Skeletal muscle satellite cell (primary cell): ENCODE measurements around the gene NFE2L1.
"Not testable (repeated sequence)": the region's sequence is repeated elsewhere in the genome, so short reads cannot be mapped to it uniquely, and the experiment has no call there.

Source experiments
- H3K27me3 ChIP-seq: 2 replicates; pipeline ENCODE4 v1.7.0; 2013; ENCODE audit warnings: low read length; ENCODE audit not compliant: control insufficient read depth, insufficient read depth
- H3K36me3 ChIP-seq: 2 replicates; pipeline ENCODE4 v1.7.0; 2013; ENCODE audit warnings: mild to moderate bottlenecking, control low read depth, low read length; ENCODE audit not compliant: insufficient read depth
- H3K4me1 ChIP-seq: 2 replicates; pipeline ENCODE4 v1.7.0; 2013; ENCODE audit warnings: low read length; ENCODE audit not compliant: control insufficient read depth, insufficient read depth
- H3K4me2 ChIP-seq: 2 replicates; pipeline ENCODE4 v1.7.0; 2013; ENCODE audit warnings: mild to moderate bottlenecking, low read length
- H3K4me3 ChIP-seq: 2 replicates; pipeline ENCODE4 v1.7.0; 2013; ENCODE audit warnings: low read length
- H3K9ac ChIP-seq: 2 replicates; pipeline ENCODE4 v1.7.0; 2013; ENCODE audit warnings: mild to moderate bottlenecking, low read depth, low read length, moderate library complexity
- H3K9me3 ChIP-seq: replicated peaks from 2 replicates; pipeline ENCODE4 v1.7.0; 2013; ENCODE audit warnings: mild to moderate bottlenecking, control low read depth, low read length

NFE2L1 gene

GRCh38 chr17:48077152-48077551, 29.0 kb downstream of the NFE2L1 start:
- not testable (repeated sequence) for H3K4me1 ChIP-seq, H3K9me3 ChIP-seq, H3K9ac ChIP-seq, H3K4me3 ChIP-seq, H3K4me2 ChIP-seq, H3K27me3 ChIP-seq
- peaks cover 22% of the 10 kb centered on the region for H3K36me3 ChIP-seq

DNA sequence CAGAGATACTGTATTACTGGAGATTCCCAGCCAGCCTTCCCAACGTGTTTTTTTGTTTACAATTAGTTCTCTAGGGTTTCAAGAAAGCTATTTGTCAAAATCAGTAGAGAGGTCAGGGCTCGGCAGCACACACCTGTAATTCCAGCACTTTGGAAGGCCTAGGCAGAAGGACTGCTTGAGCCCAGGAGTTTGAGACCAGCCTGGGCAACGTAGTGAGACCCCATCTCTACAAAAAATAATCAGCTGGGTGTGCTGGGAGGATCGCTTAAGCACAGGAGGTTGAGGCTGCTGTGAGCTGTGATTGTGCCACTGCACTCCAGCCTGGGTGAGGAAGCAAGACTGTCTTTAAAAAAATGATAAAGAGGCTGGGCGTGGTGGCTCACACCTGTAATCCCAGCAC, 33.7 kb downstream of the NFE2L1 start:
- Histone ChIP-seq H3K9ac (no peak overlapping the region), H3K4me1 (peaks cover 3% of the 10 kb centered on the region), H3K9me3 (no peaks in the 10 kb centered on the region), H3K4me3 (no peak overlapping the region), H3K27me3 (no peaks in the 10 kb centered on the region), H3K36me3 (no peaks in the 10 kb centered on the region), H3K4me2 (no peak overlapping the region)

GRCh38 chr17:48084932-48085331, 36.8 kb downstream of the NFE2L1 start:
- Histone ChIP-seq H3K9me3 (no peaks in the 10 kb centered on the region), H3K4me3 (no peak overlapping the region), H3K9ac (no peak overlapping the region), H3K4me1 (peaks cover 3% of the 10 kb centered on the region), H3K27me3 (no peaks in the 10 kb centered on the region), H3K4me2 (no peak overlapping the region), H3K36me3 (no peaks in the 10 kb centered on the region)

GRCh38 chr17:48093341-48094045, 45.3 kb downstream of the NFE2L1 start:
- Histone ChIP-seq H3K4me3 (no peak overlapping the region), H3K27me3 (no peaks in the 10 kb centered on the region), H3K4me1 (no peaks in the 10 kb centered on the region), H3K4me2 (no peak overlapping the region), H3K9ac (no peak overlapping the region), H3K36me3 (peaks cover 11% of the 10 kb centered on the region), H3K9me3 (no peaks in the 10 kb centered on the region)

GRCh38 chr17:48095611-48096010, 47.5 kb downstream of the NFE2L1 start:
- H3K27me3 ChIP-seq = no peaks in the 10 kb centered on the region
- H3K4me3 ChIP-seq = no peak overlapping the region

DNA sequence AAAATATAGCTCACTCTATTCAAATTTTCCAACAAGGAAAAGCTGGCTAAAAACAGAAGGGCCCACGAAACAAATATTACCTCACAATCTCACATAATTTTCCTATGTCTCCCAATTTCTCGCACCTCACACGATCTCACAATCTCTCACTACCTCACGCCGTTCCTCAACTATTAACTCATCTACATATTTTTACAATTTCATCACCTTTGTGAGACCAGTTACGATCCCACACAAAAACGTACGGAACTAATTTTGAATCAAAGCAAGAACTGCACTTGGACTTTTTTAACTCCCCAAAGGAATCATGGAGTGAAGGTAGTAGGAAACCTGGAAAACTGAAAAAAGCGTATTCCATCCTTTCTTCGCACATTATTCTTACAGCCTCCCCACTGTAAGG, 52.0 kb downstream of the NFE2L1 start:
- H3K36me3 ChIP-seq = peaks cover 7% of the 10 kb centered on the region
- peak overlapping the region; percentile 87 for H3K4me3 ChIP-seq
- H3K4me2 ChIP-seq = peak overlapping the region; percentile 86
- peak overlapping the region; percentile 81 for H3K9ac ChIP-seq
- no peaks in the 10 kb centered on the region for H3K9me3 ChIP-seq
- H3K4me1 ChIP-seq = no peaks in the 10 kb centered on the region
- H3K27me3 ChIP-seq = no peaks in the 10 kb centered on the region

More at GRCh38 chr17:48095611-48096010, 47.5 kb downstream of the NFE2L1 start:
- Histone ChIP-seq H3K9me3 (no peaks in the 10 kb centered on the region), H3K4me1 (no peaks in the 10 kb centered on the region), H3K4me2 (no peak overlapping the region), H3K9ac (no peak overlapping the region), H3K36me3 (peaks cover 11% of the 10 kb centered on the region)

DNA sequence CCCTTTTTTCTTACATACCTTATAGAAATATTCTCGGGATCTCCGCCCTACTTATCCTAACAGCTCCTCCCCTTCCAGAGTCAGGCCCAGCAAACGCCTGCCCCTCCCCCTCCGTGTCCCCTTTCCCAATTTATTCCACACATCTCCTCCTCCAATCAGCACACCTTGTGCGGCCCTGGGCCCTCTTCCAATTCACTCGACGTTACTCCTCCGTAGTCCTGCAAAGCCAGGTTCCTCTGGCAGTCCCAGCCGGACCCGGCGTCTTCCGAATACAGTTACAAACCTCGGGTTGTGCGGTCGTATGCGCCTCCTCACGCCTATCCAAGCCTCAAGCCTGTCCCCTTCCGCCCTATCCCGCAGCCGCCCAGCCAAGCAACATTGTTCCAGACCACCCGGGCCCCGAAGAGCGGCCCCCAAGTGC, 52.4 kb downstream of the NFE2L1 start:
- H3K4me2 ChIP-seq = peak overlapping the region; percentile 86
- H3K4me1 ChIP-seq = no peaks in the 10 kb centered on the region
- peak overlapping the region; percentile 87 for H3K4me3 ChIP-seq
- peak overlapping the region; percentile 81 for H3K9ac ChIP-seq
- H3K9me3 ChIP-seq = no peaks in the 10 kb centered on the region
- peaks cover 5% of the 10 kb centered on the region for H3K36me3 ChIP-seq
- H3K27me3 ChIP-seq = no peaks in the 10 kb centered on the region

GRCh38 chr17:48101012-48101720, 53.0 kb downstream of the NFE2L1 start, which contains the start of gene CBX1:
Gene CBX1 (minus strand): TSS chr17:48101478. CDS start chr17:48077004, 24,474 bp downstream.
- peak within 1 kb of the TSS; percentile 81 for H3K9ac ChIP-seq
- no peaks in the 10 kb centered on the region for H3K9me3 ChIP-seq
- H3K4me2 ChIP-seq = peak within 1 kb of the TSS; percentile 86
- H3K27me3 ChIP-seq = no peaks in the 10 kb centered on the region
- peak within 1 kb of the TSS; percentile 87 for H3K4me3 ChIP-seq
- no peaks in the 10 kb centered on the region for H3K4me1 ChIP-seq
- no peaks in the 10 kb centered on the region for H3K36me3 ChIP-seq

DNA sequence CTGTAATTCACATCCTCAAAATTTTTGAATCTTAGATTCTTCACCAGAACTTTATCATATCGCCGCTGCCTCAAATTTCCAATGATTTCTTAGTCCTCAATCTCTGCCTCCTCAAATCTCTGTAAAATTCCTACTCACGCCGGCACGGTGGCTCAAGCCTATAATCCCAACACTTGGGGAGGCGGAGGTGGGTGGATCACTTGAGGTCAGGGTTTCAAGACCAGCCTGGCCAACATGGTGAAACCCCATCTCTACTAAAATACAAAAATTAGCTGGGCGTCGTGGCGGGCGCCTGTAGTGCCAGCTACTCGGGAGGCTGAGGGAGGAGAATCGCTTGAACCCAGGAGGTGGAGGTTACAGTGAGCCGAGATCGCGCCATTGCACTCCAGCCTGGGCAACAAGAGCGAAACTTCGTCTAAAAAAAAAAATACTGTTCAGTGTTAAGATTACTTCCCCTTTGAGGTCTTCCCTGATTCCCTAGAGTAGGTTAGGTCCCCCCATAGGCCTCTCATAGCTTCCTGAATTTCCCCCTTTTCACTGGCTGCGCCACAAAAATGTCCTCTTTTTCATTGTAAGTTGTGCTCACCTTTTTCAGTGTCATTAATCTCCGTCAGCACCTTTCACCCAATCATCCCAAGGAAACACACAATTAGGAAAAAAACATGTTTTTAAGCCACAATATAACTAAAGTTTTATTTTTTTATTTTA, 54.0 kb downstream of the NFE2L1 start:
- H3K36me3 ChIP-seq = no peaks in the 10 kb centered on the region
- H3K4me3 ChIP-seq = no peak overlapping the region
- H3K9ac ChIP-seq = no peak overlapping the region
- H3K9me3 ChIP-seq = no peaks in the 10 kb centered on the region
- peaks cover 3% of the 10 kb centered on the region for H3K4me1 ChIP-seq
- no peaks in the 10 kb centered on the region for H3K27me3 ChIP-seq
- peak overlapping the region; percentile 86 for H3K4me2 ChIP-seq

DNA sequence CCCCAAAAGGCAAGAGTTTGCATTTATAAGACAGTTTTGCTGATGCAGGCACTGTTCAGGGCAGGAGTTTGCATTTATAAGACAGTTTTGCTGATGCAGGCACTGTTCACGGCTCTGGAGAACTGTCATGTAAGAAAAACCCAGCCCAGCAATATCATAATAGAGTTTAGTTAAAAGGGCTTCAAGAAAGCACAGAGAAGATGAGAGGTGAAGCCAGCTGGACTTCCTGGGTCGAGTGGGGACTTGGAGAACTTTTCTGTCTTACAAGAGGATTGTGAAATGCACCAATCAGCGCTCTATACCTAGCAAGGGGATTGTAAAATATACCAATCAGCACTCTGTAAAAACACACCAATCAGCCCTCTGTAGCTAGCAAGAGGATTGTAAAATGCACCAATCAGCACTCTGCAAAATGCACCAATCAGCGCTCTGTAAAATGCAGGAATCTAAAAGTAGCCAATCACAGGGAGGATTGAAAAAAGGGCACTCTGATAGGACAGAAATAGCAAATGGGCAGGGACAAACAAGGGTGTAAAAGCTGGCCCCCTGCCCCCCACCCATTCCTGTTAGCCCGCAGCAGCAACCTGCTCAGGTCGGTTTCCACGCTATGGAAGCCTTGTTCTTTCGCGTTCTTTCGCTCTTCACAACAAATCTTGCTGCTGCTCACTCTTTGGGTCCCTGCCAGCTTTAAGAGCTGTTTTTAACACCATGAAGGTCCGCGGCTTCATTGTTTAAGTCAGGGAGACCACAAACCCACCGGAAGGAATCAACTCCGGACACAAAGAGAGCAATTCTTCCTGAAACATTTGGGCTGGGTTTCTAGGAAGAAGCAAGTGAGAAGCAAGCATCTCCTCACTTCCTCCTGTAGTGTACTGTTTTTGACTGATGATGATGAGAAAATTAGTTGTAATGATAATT, 54.9 kb downstream of the NFE2L1 start:
- Histone ChIP-seq H3K36me3 (no peaks in the 10 kb centered on the region), H3K4me3 (no peak overlapping the region), H3K4me2 (no peak overlapping the region), H3K27me3 (no peaks in the 10 kb centered on the region), H3K4me1 (peaks cover 3% of the 10 kb centered on the region), H3K9ac (no peak overlapping the region), H3K9me3 (no peaks in the 10 kb centered on the region)

DNA sequence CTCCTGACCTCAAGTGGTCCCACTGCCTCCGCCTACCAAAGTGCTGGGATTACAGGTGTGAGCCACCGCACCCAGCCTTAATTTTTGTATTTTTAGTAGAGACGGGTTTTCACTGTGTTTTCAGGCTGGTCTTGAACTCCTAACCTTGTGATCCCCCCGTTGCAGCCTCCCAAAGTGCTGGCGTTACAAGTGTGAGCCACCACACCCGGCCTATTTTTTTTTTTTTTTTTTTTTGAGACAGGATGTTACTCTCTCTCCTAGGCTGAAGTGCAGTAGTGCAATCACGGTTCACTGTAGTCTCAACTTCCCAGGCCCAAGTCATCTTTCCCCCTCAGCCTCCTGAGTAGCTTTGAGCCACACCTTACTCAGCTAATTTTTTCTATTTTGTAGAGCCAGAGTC, 56.3 kb downstream of the NFE2L1 start:
- Histone ChIP-seq H3K9ac (no peak overlapping the region), H3K4me3 (no peak overlapping the region), H3K9me3 (no peaks in the 10 kb centered on the region), H3K27me3 (no peaks in the 10 kb centered on the region), H3K36me3 (no peaks in the 10 kb centered on the region), H3K4me2 (no peak overlapping the region), H3K4me1 (peaks cover 11% of the 10 kb centered on the region)
